IgD-negative memory B cell (primary cell): ENCODE data around the gene ACYP1. TPM values are rescaled to one million over a fixed set of nuclear protein-coding genes. Genes with fewer than 3 reads are reported as not detected.

Experiments
- H3K27ac Mint-ChIP-seq, 3 donors: one replicate each; pipeline ENCODE4 v1.8.0; 2020 to 2022; ENCODE audit warnings: mild to moderate bottlenecking in 3 of 3, mixed read lengths in 3 of 3, moderate library complexity in 1 of 3
- H3K27me3 Mint-ChIP-seq: one replicate; pipeline ENCODE4 v1.8.0; 2021; ENCODE audit warnings: mixed read lengths
- H3K36me3 Mint-ChIP-seq: one replicate; pipeline ENCODE4 v1.8.0; 2020; ENCODE audit warnings: mild to moderate bottlenecking, mixed read lengths
- H3K4me1 Mint-ChIP-seq, 3 donors: one replicate each; pipeline ENCODE4 v1.8.0; 2020 to 2022; ENCODE audit warnings: mixed read lengths in 3 of 3, mild to moderate bottlenecking in 1 of 3
- H3K4me3 Mint-ChIP-seq, 4 donors: one replicate each; pipeline ENCODE4 v1.8.0; 2020 to 2022; ENCODE audit warnings: mild to moderate bottlenecking in 4 of 4, mixed read lengths in 4 of 4, moderate library complexity in 3 of 4
- H3K9me3 Mint-ChIP-seq, 3 donors: one replicate each; pipeline ENCODE4 v1.8.0; 2020 to 2021; ENCODE audit warnings: mixed read lengths in 3 of 3, mild to moderate bottlenecking in 1 of 3
- polyA plus RNA-seq: library from polyadenylated mRNA; unstranded; fragments of 300-500 nt; fragmentation: Illumina TruSeq; gene quantifications from one replicate; pipeline ENCODE4 v1.2.3, GENCODE V29; 2021

The ACYP1 gene
- polyA plus RNA-seq = 15.2 TPM

DNA sequence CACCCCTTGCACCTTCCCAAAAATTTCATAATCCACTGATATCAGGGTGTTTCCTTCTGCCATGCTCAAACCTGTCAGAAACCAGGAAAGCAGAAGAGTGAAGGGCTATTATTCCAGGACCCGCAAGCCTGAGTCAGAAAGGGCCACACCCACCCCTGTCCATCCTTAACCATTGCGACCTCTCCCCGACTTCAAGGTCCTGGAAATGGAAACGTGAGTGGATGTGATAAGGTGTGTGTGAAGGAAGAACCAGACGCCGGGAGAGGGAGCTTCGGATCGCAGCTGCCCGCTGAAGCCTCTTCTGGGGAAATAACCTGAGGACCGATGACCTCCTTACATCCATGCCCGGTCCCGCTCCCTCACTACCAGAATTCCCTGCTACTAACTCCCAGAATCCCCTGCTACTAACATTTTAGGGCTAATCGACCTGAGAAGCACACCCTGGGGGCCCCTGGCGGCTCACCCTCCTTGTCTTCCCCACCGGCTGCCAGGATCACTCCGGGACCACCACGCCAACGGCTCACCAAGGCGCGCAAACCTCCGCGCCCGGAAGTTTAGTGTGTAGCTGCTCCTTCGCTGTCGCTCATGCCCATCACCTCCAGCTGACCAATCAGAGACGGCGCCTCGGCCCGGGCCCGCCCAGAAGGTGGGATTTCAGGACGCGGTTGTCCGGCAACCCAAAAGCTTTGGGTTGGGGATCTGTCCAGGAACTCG lies at the start of gene ACYP1:
Gene ACYP1 (minus strand): TSS at position 534 of the 714 bp plus-strand sequence. CDS start 471 bp downstream, at position 63.
- Mint-ChIP-seq H3K27me3 (no peaks in the 10 kb centered on the region), H3K36me3 (no peaks in the 10 kb centered on the region), H3K9me3 (no peaks in the 10 kb centered on the region), H3K27ac (peak within 1 kb of the TSS; percentile 62 to 95 (median 94)), H3K4me3 (peak within 1 kb of the TSS; percentile 98 to 100 (median 99)), H3K4me1 (peaks cover 13 to 18% (median 15%) of the 10 kb centered on the region in 3 donors)

DNA sequence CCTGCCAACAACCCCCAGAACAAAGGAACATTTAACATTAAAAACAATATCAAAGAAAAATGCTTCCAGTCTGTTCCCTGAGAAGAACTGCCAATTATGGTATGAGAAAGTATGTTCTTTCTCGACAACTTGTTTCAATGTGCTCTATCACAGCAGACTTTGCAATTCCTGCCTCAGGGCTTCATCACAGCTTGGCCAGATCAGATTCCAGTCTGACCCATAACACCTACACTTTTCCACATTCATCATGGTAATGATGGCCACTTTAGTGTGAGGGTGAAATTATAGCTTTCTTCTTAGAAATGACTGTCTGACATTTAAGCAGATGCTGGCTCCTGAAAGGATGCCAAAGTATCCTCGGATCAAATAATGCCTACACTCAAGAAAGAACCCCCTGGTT lies 46.1 kb upstream of the ACYP1 start:
- Mint-ChIP-seq H3K4me3 (no peak overlapping the region), H3K36me3 (peaks cover 8% of the 10 kb centered on the region), H3K9me3 (no peaks in the 10 kb centered on the region), H3K27ac (no peak overlapping the region), H3K4me1 (peaks cover 0 to 2% (median 0%) of the 10 kb centered on the region in 3 donors), H3K27me3 (no peaks in the 10 kb centered on the region)

DNA sequence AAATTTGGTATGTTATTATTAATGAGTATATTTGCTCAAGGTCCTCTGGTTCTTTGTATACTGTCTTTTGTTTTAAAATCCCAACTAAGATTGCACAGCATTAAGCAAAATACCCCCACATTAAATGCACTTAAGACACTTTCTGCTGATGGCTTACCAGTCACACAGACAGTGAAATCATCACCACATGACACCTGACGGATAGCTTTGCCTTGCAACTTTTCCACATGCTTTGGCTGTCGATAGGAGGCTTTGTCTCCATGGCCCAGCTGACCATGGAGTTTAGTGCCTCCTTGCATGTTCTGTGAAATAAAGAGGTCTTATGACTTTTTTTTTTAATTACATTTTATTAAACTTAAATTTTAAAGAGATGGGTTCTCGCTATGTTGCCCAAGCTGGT lies 43.4 kb upstream of the ACYP1 start:
- no peaks in the 10 kb centered on the region for H3K27me3 Mint-ChIP-seq
- H3K9me3 Mint-ChIP-seq = no peaks in the 10 kb centered on the region
- peaks cover 0 to 2% (median 0%) of the 10 kb centered on the region in 3 donors for H3K4me1 Mint-ChIP-seq
- no peak overlapping the region for H3K4me3 Mint-ChIP-seq
- peaks cover 9% of the 10 kb centered on the region for H3K36me3 Mint-ChIP-seq
- H3K27ac Mint-ChIP-seq = no peak overlapping the region

DNA sequence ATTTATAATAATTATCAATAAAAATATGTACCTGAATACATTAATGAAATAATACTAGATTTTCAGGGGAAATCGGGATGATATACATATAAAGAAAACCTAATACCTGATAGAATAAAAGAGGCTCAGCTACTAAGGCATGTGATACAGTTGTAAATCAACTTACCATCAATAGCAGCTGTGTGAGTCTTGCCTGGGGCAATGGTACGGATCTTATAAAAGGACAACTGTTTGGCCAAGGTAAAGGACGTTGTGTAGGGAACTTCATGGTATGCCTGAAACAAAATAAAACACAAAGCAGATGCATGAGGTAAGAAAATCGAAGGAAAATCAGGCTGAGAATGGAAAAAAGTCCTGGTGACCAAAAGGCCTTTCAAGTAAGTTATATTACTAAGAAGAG lies 37.7 kb upstream of the ACYP1 start:
- Mint-ChIP-seq H3K27ac (no peak overlapping the region), H3K36me3 (peaks cover 7% of the 10 kb centered on the region), H3K9me3 (no peaks in the 10 kb centered on the region), H3K4me3 (no peak overlapping the region), H3K4me1 (no peaks in the 10 kb centered on the region), H3K27me3 (no peaks in the 10 kb centered on the region)

DNA sequence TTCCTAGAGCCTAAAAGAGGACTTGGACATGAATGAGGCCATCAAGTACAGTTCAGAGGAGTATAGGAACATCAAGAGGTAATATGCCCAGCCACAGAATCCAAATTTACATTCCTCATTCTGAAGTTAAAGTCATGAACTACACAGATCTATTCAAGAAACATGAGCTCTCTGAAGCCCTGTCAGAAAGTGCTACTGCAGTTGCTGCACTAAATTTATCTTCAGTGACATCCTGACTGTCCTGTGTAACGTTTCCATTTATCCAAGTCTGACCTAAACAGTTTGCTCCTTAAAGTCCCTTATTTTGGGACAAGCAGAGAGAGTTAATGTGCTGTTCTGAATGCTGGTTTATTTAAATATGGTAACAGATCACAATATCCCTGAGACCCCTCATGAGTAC lies 34.9 kb upstream of the ACYP1 start:
- Mint-ChIP-seq H3K9me3 (no peaks in the 10 kb centered on the region), H3K27ac (no peak overlapping the region), H3K4me3 (no peak overlapping the region), H3K36me3 (peaks cover 7% of the 10 kb centered on the region), H3K27me3 (no peaks in the 10 kb centered on the region), H3K4me1 (no peaks in the 10 kb centered on the region)

DNA sequence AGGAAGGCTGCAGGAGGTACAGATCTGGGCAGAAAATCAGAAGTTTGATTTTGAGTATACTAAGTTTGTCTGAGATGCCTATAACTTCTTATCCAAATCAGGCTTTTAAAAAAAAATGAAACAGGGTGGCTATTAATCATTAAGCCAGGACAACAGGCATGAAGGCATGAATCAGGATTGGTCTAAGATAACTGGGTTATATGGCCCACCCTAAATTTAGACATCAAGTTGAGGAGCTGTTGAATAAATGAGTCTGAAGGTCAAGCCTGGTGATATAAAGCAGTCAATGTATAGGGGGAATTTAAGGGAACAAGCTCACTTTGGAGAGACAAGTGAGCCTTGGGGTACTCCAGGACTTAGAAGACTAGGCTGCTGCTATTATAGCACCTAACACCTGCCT lies 34.4 kb upstream of the ACYP1 start:
- Mint-ChIP-seq H3K27ac (no peak overlapping the region), H3K27me3 (no peaks in the 10 kb centered on the region), H3K9me3 (no peaks in the 10 kb centered on the region), H3K4me3 (no peak overlapping the region), H3K36me3 (peaks cover 5% of the 10 kb centered on the region), H3K4me1 (no peaks in the 10 kb centered on the region)

DNA sequence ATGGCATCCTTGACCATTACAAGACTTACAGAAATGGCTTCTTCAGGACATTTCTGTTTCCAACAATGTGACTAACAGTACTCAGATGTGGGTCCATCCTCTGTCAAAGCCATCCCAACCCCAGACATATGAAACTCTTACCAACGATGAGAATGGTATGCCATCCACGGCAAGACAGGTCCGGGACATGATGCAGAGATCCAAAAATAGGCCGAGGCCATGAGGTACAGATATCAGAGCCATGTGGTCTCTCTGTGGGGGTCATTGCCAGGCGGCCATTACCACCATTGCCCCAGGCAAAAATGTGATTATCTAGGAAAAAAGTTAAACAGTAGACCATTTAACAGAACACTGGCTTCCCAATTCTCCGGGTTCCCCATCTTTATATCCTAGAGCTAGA lies 33.1 kb upstream of the ACYP1 start:
- Mint-ChIP-seq H3K9me3 (no peaks in the 10 kb centered on the region), H3K36me3 (peaks cover 5% of the 10 kb centered on the region), H3K27ac (no peak overlapping the region), H3K27me3 (no peaks in the 10 kb centered on the region), H3K4me3 (no peak overlapping the region), H3K4me1 (no peaks in the 10 kb centered on the region)

DNA sequence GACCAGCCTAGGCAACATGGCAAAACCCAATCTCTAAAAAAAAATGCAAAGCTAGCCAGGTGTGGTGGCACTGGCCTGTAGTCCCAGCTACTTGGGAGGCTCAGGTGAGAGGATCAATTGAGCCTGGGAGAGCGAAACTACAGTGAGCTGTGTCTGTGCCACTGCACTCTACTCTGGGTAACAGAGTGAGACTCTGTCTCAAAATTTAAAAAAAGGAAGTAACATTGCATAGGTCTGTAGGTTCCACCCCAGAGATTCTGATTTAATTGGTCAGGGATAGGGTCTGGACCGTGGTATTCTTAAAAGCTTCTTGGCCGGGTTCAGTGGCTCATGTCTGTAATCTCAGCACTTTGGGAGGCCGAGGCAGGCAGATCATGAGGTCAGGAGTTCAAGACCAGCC lies 31.9 kb upstream of the ACYP1 start:
- Mint-ChIP-seq H3K36me3 (peaks cover 3% of the 10 kb centered on the region), H3K27ac (no peak overlapping the region)

DNA sequence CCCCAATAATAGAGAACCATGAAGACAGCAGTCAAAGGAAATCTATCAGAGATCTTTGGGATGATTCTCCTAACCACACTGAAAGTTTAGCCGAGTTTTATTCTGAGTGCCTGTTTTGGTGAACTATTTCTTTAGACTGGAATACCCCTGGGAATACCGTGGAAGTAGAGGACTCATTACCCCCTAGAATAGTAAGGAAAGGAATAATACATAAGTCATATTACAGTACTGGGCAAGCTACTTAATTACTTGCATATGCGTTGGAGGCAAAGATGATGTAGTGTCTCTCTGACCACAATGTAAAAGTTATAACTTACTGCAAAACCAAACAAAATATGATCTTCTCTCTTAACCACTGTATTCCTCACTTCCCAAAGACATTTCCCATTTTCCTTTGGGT lies 31.1 kb upstream of the ACYP1 start:
- peak overlapping the region in 1 of 3 donors; percentile 53 for H3K27ac Mint-ChIP-seq
- H3K4me3 Mint-ChIP-seq = no peak overlapping the region
- H3K27me3 Mint-ChIP-seq = no peaks in the 10 kb centered on the region
- H3K36me3 Mint-ChIP-seq = peaks cover 2% of the 10 kb centered on the region
- H3K4me1 Mint-ChIP-seq = no peaks in the 10 kb centered on the region
- no peaks in the 10 kb centered on the region for H3K9me3 Mint-ChIP-seq

More for the DNA sequence above, 31.9 kb upstream of the ACYP1 start:
- no peaks in the 10 kb centered on the region for H3K27me3 Mint-ChIP-seq
- H3K4me1 Mint-ChIP-seq = no peaks in the 10 kb centered on the region
- H3K9me3 Mint-ChIP-seq = no peaks in the 10 kb centered on the region
- no peak overlapping the region for H3K4me3 Mint-ChIP-seq

DNA sequence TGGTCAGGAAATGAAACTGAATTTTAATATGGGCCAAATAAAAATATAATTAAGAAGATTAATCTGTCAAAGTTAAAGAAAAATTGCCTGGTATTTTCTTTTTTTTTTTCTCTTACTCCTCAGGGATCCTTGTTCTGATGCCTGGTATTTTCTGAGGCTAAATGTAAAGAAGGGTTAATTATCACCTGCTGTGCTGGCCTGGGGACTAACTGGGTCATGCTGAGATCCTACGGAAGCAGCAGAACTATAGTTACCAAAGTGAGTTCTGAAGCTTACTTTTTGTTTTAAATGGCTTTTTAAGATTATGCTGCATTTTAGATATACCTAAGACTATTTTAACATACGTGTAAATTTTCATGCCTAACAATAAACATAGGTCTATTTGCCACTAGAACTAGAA lies 28.9 kb upstream of the ACYP1 start:
- Mint-ChIP-seq H3K4me3 (no peak overlapping the region), H3K27me3 (no peaks in the 10 kb centered on the region), H3K36me3 (peaks cover 2% of the 10 kb centered on the region), H3K4me1 (no peaks in the 10 kb centered on the region), H3K9me3 (no peaks in the 10 kb centered on the region), H3K27ac (no peak overlapping the region)

DNA sequence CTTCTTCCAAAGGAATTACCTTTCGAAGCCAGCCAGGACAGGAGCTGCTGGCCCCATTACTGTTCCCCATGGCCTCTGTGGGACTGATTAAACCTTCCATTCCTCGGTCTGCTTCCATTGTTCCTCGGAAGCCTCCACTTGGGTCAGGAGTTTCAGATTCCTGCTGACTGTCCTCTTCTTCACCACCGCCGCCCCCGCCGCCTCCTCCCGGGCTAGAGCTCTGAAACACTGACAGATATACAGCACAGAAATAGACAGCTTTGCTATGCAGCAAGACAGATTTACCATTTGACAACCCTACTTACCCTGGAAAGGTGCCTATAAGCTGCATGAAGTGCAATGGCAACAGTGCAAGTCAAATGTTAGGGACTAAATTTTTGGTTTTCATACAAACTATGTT lies 27.4 kb upstream of the ACYP1 start:
- H3K36me3 Mint-ChIP-seq = peaks cover 3% of the 10 kb centered on the region

DNA sequence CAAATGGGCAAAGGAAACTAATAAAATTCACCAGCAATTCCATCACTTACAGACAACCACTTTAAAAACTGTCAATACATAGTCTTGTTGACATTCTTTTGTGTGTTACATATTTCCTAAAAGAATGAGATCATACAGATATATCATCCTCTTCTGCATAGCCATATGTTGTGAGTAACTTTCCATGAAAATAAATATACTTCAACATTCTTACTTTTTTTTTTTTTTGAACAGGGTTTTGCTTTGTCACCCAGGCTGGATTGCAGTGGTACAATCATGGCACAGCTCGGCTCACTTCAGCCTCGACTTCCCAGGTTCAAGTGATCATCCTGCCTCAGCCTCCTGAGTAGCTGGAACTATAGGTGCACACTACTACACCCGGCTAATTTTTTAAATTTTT lies 26.5 kb upstream of the ACYP1 start:
- Mint-ChIP-seq H3K4me1 (no peaks in the 10 kb centered on the region), H3K4me3 (no peak overlapping the region), H3K36me3 (peaks cover 5% of the 10 kb centered on the region), H3K27ac (no peak overlapping the region), H3K27me3 (no peaks in the 10 kb centered on the region), H3K9me3 (no peaks in the 10 kb centered on the region)

More for the DNA sequence above, 27.4 kb upstream of the ACYP1 start:
- Mint-ChIP-seq H3K27ac (no peak overlapping the region), H3K4me1 (no peaks in the 10 kb centered on the region), H3K4me3 (no peak overlapping the region), H3K9me3 (no peaks in the 10 kb centered on the region), H3K27me3 (no peaks in the 10 kb centered on the region)

DNA sequence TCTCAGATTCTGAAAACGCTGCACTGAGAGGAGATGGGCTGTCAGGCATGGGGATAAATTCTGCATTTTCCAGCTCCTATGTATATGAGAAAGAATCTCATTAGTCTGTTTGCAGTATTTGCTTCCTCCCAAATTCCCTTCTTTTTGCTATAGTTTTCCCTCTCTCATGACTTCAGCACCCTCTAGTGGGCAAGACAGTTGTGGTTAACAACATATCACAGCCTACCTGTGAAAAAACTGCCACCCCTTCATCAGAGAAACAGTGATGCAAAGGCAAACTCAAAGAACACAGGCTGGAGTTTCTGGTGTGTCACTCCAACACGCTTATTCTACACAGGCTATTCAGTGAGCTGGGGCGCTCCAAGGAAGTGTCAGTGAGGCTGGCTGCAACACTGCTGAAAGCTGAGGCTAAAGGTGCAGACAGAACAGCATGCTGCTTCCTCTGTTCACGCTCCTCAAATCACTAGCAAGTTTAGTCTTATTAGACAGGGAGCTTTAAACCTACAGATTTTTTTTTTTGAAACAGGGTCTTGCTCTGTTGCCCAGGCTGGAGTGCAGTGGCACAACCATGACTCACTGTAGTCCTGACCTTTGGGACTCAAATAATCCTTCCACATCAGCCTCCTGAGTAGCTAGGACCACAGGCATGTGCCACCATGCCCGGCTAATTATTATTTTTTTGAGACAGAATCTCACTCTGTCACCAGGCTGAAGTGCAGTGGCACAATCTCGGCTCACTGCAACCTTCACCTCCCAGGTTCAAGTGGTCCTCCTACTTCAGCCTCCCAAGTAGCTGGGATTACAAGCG lies 24.9 kb upstream of the ACYP1 start:
- Mint-ChIP-seq H3K9me3 (no peaks in the 10 kb centered on the region), H3K4me1 (no peaks in the 10 kb centered on the region), H3K27ac (no peak overlapping the region), H3K36me3 (peaks cover 3% of the 10 kb centered on the region), H3K4me3 (no peak overlapping the region), H3K27me3 (no peaks in the 10 kb centered on the region)

DNA sequence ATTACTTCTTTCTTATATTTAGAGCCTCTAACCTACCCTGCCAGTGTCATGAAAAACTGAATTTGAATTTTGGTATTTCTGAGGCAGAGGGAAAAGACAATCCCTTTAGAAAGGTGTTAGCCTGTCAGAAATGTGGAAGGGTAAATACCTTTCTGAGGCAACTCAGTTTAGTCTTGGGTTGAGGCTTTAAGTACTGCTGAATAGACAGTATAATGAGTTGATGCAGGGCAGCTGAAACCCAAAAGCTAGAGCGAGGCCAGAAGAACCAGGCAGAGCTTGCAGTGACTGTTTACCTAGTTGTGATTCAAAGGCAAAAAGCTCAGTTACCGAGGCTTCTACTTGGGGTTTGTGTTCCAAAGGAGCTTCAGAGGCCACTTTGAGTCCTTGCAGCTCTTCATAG lies 24.3 kb upstream of the ACYP1 start:
- Mint-ChIP-seq H3K27ac (no peak overlapping the region), H3K9me3 (no peaks in the 10 kb centered on the region), H3K36me3 (peaks cover 3% of the 10 kb centered on the region), H3K4me3 (no peak overlapping the region), H3K4me1 (no peaks in the 10 kb centered on the region), H3K27me3 (no peaks in the 10 kb centered on the region)

DNA sequence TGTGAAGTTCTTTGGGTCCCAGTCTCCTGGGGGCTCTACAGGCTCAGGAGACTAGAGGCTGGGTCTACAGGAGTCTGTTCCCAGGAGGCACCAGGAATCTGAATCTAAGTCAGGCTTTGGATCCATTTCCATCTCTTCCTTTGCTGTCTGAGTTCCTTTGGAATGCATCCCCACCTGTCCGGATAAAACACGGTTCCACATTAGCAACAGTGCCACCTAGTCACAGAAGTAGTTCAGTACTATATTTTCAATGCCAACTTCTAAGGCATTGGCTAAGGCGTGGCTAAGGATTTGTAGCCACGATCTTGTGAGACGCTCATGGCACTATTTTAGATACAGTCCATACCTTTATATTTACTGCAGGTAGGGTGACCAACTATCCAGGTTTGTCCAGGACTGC lies 20.7 kb upstream of the ACYP1 start:
- H3K27me3 Mint-ChIP-seq = no peaks in the 10 kb centered on the region
- no peaks in the 10 kb centered on the region for H3K4me1 Mint-ChIP-seq
- peak overlapping the region in 1 of 3 donors; percentile 67 for H3K27ac Mint-ChIP-seq
- H3K9me3 Mint-ChIP-seq = no peaks in the 10 kb centered on the region
- no peak overlapping the region for H3K4me3 Mint-ChIP-seq
- H3K36me3 Mint-ChIP-seq = peaks cover 3% of the 10 kb centered on the region

DNA sequence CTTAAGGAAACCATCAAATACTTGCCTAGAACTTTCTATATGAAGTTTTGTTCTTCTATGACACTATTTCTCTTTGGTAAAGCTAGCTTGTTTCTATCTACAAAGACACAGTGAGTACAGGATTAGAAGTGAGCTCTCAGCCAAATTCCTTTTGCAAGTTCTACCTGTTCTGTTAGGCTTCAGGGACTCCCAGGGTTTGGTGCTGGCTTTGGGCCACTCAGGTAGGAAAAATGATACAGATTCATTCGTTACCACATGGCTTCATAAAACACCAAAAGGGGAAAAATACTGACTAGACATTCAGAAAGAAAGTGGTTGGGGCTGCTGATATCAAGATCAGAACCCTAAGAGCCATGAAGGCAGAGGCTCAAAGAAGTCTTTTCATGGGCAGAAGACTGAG lies 19.4 kb upstream of the ACYP1 start:
- Mint-ChIP-seq H3K36me3 (peaks cover 3% of the 10 kb centered on the region), H3K9me3 (no peaks in the 10 kb centered on the region), H3K4me3 (no peak overlapping the region), H3K4me1 (no peaks in the 10 kb centered on the region), H3K27me3 (no peaks in the 10 kb centered on the region), H3K27ac (no peak overlapping the region)
